GM21576 (cell line): Measurements from ENCODE around the gene GTF2A1.
A peak's percentile ranks its signal among the peaks of the same experiment; 100 is the strongest.
"Not testable (repeated sequence)": the region's sequence is repeated elsewhere in the genome, so short reads cannot be mapped to it uniquely, and the experiment has no call there.

Experiments
- ATAC-seq: cut with Tn5 transposase; IDR thresholded peaks from one replicate; pipeline ENCODE4 v1.9.1; 2021; ENCODE audit warnings: mild to moderate bottlenecking, moderate library complexity; ENCODE audit not compliant: unreplicated experiment

The GTF2A1 gene

DNA sequence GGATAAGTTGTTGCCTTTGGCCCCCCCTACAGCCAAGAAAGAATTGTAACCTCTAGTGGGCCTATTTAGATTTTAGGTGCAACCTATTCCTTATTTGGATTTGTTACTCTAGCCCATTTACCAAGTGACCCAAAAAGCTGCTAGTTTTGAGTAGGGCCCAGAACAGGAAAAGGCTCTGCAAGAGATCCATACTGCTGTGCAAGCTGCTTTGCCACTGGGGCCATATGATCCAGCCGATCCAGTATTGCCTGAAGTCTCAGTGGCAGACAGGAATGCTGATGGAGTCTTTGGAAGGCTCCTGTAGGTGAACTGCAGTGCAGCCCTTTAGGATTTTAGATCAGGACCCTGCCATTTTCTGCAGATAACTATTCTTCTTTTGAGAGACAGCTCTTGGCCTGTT, 12.9 kb upstream of the GTF2A1 start:
- no peak for ATAC-seq

DNA sequence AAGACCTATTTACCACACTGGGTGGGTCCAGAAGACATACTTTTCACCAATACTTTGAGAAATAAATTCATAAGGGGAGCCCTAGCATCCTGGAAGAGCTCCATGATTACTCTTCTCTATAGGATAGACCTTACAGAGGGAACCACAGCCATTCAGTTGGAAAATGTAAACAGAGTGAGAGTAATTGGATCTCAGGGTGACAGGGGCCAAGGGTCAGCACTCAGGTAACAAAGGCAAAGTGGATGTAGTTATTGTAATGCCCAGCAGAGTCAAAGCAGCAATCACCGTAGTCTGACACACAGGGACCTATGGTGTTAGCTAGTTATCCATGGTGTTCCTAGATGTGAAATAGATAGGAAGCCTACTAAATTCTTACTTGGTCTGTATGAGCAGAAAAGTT, 10.8 kb upstream of the GTF2A1 start:
- no peak for ATAC-seq

DNA sequence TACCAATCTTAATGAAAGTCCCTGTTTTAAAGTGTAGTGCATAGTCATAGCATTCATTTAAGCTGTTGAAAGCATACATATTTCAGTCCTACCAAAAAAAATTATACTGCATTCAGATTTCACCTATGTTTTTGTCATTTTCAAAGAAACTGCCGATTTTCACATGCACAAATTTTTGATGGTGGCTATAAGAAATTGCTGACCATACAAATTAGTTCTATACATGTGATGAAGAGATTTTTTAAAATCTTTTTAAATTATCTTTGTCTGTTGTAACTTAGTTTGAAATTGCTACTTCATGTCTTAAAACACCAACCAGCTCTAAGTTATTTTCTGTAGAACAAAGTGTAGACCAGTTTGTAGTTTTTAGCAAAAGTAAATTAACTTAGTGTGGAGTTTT, 3.5 kb upstream of the GTF2A1 start:
- no peak for ATAC-seq

DNA sequence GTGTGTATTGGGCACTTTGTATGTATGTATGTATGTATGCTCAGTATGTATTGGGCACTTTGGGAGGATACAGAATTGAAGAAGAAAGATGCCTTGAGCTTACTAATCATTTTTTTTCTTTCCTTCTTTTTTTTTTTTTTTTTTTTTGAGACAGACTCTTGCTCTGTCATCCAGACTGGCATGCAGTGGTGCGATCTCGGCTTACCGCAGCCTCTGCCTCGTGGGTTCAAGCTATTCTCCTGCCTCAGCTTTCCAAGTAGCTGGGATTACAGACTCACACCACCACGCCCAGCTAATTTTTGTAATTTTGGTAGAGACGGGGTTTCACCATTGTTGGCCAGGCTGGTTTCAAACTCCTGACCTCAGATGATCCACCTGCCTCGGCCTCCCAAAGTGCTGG, 3.0 kb upstream of the GTF2A1 start:
- not testable (repeated sequence) for ATAC-seq

DNA sequence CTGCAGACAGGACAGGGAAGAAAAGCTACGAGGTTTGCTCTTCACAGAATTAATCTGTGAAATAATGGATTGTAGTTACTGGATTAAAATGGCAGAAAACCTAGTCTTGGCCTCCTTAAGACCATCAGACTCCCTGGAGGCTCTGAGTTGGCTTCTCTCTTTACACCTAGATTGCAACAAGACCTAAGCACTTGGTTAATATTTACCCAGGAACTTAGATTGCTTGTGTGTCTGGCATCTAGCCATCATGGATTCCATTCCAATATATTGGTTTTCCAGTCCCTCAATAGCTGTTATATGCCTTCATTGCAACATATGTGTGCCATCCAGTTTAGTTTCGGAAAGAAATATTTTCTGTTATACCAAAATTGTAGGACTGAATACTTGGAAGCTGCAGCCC, 1.9 kb upstream of the GTF2A1 start:
- no peak for ATAC-seq

DNA sequence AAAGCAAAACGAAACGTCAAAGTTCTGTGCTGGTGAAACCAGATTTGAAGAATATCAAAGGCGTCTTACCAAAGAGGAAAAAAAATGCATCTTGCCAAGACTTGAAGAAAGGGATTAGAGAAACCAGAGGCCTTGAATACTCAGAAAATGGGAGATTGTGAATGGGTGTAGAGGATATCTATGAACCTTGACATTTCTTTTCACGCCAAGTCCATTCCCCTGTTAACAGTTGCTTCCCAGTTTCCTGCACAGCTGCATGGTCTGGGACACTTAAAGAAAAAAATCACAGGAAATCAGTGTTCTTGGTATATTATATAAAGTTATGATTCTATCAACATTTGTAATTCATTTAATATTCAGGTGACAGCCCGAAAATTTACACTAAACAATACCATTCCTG, 1.4 kb upstream of the GTF2A1 start:
- no peak for ATAC-seq

DNA sequence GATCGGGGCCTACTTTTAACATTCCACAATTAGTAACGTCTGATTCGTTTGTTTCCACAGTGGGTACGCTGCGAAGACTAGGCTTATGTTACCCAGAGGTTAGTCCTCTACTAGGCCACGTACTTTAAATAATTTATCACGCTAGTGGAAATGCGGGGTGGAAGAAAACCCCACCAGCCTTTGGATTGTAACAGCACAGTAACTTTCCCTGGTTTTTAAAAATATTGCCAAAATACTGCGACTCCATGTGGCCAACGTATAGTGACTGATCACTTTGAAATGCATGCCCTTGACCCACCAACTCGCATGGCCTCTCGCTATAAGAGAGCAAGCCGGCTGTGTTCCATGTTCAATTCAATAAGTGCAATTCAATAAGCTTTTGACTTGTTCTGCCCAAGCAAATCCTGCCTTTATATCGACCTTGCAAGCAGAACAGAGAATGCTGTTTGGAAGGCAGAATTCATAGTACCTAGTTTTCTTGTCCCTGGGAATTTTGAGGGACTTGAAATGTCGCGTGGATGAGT, 882 bp upstream of the GTF2A1 start:
- no peak for ATAC-seq

DNA sequence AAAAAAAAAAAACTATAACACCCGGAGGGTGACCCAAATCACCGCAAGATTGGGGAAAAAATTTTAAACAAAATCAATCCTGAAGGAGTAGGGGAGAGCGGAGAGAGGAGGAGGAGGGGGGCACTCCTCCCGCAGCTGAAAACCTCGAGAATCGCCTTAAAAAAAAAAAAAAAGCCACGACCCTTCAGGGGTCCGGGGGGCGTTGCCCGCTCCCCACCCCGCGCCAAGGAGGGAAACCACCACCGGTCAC, 254 bp downstream of the GTF2A1 start:
- no peak for ATAC-seq

DNA sequence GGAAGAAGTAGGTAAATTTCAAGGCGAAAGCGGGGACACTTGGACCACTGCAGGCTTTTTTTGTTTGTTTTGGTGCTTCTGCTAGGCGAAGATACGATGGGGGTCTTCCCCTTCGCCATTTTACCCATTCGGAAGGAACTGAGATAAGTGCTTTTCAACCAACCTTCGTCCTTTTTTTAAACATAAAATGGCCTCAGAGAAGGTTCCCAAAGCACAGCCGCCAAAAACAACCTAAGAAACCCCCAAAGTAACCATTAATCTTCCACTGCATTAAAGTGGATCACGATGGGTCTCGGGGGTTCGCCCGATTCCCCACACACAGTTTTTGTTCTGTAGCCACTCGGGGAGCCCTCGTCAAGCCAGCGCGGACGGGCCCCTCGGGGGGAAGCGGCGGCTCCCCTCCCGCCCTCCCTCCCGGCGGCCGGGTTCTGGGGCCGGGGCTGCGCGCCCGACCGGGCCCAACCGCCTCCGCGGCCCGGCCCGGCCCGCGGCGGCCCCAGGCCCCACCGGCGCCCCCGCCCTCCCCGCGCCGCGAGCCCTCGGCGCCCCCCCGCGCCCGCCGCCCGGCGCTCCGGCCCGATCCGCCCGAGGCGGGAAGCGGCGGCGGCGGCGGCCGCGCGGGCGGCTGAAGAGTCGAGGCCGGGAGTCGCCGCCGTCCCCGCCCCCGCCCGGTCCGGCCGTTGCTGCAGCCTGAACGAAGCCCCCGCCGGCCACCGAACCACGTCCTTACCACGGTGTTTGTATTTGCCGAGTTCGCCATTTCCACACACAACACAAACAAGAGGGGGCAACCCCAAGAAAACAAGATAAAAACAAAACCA, 790 bp downstream of the GTF2A1 start:
- ATAC-seq = no peak

DNA sequence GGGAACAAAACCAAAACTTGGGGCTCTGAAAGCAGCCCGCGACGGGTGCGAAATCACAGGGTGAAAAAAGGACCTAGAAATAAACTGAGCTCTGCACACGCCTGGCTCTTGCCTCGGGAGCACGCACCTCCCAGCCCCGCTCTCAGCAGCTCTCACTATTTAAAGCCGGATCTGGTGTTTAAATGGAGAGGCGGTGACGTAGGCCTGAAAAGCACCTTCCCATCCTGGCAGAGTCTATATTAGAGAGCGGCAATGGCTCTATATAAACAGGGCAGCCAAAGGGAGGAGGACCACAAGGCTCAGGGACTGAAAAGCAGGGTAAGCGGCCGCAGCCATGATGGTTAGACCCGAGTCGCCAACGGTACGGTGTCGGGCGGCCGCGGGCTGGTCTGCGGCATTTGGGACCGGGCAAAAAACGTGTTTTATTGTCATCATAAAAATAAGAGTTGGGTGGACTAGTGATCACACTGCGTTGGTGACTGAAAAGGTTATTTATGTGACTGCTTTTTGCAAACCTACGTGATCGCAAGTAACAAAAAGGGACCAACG, 1.5 kb downstream of the GTF2A1 start:
- ATAC-seq = peak; percentile 62

DNA sequence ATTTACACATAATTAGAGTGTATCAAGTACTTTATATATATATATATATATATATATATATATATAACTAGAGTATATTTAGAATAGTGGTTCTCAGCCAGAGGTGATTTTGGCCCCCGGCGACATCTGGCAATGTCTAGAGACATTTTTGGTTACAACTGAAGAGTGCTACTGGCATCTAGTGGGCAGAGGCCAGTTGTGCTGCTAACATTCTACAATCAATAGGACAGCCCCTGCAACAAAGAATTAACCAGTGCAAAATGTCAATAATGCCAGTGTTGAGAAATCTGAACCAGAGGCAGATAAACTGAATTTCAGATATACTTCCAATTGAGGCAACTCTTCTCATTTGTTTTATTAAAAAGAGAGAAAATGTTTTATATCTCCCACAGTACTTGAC, 8.9 kb downstream of the GTF2A1 start:
- ATAC-seq = peak; percentile 71

DNA sequence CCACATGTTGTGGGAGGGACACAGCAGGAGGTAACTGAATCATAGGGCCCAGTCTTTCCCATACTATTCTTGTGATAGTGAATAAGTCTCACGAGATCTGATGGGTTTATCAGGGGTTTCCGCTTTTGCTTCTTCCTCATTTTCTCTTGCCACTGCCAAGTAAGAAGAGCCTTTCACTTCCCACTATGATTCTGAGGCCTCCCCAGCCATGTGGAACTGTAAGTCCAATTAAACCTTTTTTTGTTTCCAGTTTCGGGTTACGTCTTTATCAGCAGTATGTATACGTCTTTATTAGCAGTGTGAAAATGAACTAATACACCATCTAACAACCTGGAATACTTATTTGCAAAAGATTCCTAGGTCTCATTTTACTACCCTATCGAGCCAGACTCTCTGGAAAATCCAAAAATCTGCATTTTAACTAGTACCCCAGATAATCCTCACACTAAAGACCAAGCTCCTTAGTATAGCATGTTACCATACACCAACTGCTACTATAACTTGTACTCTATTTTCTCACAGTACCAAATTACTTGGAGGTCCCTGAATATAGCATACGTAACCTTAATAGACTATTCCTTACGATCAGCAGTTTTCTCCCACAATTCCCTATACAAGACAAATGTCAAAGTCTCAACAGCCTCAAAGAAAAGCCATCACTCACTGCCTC, 11.5 kb downstream of the GTF2A1 start:
- ATAC-seq = peak; percentile 54

DNA sequence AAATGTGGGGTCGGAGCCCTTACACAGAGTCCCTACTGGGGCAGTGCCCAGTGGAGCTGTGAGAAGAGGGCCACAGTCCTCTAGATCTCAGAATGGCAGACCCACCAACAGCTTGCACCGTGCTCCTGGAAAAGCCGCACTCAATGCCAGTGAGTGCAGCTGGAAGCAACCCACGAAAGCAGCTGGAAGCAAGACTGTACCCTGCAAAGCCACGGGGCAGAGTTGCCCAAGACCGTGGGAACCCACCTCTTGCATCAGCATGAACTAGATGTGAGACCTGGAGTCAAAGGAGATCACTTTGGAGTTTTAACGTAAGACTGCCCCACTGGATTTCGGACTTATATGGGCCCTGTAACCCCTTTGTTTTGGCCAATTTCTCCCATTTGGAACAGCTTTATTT, 12.3 kb downstream of the GTF2A1 start:
- no peak for ATAC-seq

DNA sequence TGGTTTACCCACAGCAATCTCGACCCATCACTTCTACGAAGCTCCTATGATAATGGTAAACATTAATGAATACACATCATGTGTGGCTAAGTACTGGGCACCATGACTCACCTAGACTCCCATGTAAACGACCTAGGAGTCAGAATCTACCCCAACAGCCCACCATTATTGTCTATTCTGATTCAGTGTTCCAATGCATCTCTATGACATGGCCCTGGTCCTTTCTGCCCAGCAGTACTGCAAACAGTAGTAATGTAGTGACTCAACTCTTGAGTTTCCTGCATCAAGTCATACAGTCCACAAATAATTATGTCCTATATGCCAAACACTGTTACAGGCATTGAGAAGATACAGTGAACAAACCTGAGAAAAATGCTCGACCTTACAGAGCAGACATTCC, 14.6 kb downstream of the GTF2A1 start:
- no peak for ATAC-seq

DNA sequence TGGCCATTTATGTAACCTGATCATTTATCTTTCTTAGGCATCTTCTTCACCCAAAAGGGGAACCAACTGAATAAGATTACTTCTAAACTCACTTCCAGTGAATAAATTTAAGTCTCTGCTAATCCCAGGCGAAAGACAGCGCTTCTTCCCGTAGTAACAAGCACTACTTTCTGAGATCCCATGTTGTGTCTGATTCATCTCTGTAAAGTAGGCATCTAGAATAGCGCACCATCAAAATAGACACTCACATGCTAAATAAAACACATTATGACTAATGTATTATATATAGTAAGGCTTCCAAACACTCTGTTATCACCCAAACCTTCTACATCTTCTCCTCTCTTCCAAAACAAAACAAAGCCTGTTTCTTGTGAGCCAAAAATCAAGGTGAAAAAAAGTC, 15.1 kb downstream of the GTF2A1 start:
- ATAC-seq = no peak

DNA sequence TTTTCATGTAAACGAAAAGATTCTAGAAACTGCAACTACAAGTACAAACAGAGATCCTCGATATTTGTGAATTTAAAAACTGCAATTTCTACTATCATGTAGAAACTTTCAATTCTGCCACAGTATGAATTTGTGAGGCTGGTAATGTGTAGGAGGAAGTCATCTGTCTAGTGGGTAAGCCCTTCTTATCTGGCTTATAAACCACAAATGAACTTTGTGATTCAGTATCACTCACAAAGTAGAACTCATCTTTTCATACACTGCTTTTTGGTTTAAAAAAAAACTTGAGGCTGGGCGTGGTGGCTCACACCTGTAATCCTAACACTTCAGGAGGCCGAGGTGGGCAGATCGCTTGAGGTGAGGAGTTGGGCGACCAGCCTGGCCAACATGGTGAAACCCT, 20.7 kb downstream of the GTF2A1 start:
- no peak for ATAC-seq

DNA sequence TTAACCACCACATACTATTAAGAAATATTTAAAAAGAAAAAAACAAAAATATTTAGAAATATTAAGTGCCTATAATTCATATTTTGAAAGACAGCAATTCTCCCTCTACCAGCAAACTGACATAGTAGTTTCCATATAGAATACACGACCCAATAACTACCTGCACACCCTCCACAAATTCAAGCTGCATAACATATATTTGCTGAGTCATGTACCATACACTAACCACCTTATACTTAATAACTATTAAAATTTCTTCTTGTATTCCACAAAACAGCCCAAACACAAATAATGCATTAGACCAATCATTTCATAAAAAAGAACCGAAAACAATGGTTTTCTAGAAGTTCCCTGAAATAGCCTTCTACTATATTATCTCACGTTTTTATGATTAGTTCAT, 21.7 kb downstream of the GTF2A1 start:
- ATAC-seq = no peak

DNA sequence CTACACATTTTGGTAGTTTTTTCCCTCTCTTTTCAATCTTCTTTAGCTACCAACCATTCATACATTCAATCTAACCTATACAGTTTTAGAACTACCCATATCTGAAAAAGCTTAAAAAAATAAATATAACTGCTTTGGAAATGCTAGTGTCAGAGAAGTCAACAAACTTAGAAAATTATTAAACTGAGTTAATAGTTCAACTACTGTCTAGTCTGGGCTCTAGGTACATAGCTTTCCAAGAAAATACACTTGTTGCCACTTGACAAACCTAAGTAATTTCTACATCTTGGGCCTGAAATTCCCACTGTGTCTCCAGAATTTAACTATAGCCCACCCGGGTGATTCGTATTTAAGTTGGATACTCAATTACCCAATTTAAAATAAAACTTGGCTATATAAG, 22.1 kb downstream of the GTF2A1 start:
- no peak for ATAC-seq

DNA sequence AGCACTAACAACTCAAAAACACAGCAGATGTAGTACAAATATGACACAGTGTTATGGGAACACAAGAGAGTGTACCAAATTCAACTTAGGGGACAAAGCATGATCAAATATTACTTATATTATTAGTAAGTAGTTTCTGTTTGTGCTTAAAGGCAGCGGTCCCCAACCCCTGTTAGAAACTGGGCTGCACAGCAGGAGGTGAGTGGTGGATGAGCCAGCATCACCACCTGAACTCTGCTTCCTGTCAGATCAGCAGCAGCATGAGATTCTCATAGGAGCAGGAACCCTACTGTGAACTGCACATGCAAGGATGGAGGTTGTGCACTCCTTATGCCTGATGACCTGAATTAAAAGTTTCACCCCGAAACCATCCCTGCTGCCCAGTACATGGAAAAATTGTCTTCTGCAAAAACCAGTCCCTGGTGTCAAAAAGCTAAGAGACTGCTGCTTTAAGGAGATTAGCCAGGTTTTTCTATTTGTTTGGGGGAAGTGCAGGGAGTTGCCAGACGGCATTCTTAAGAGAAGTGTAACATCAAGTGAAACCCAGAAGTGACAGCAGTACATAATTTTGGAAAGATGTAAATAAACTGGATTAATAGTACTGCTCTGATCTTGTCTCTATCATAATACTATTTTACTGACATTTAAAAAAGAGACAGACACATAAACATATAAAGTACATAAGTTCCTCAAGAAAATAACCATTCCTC, 26.7 kb downstream of the GTF2A1 start:
- ATAC-seq = no peak

DNA sequence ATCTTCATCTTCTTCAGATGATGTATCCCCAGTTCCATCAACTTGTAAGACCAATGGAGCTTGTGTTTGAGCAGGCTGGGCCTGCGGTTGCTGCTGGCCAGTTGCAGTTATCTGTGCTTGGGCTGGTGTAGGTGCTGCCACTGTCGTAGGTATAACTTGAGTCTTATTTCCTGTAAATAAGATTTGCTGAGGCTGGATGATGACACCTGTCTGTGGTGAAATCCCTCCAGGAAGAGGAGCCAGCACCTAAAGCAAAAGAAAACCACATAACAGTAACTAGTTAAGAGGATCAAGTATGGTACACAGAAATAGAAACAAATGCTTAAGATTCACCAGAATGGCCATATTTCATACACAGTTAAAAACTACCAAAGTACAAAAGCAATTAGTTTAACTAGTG, 28.2 kb downstream of the GTF2A1 start:
- ATAC-seq = no peak

DNA sequence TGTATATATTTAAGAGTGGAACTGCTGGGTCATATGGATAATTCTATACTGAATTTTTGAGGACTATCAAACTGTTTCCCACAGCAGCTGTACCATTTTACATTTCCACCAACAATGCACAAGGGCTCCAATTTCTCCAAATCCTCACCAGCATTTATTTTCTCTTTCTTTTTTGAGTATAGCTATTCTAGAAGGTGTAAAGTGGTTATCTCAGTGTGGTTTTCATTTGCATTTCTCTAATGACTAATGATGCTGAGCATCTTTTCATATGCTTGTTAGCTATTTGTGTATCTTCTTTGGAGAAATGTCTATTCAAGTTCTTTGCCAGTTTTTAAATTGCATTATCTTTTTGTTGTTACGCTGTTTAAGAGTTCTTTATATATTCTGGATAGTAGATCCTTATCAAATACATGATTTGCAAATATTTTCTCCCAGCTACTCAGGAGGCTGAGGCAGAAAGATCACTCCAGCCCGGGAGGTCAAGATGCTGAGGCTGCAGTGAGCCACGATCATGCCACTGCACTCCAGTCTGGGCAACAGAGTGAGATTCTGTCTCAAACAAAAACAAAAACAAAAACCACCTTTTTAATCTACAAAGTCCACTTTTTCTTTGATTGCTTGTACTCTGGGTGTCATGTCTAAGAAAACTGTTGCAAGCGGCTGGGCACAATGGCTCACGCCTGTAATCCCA, 32.8 kb downstream of the GTF2A1 start:
- peak; percentile 86 for ATAC-seq
